GM19239 (cell line): ENCODE results near the gene CSNK2B.
A peak's percentile ranks its signal among the peaks of the same experiment; 100 is the strongest.

Experiments used
- DNase-seq: peaks from one replicate; pipeline ENCODE4 v3.0.0; 2011; ENCODE audit warnings: low spot score; ENCODE audit not compliant: insufficient read length
- FAIRE-seq: peaks from 2 replicates; lab custom pipeline; 2011; peaks lifted over from hg19 to GRCh38; lab: Jason Lieb, UNC

CSNK2B gene

DNA sequence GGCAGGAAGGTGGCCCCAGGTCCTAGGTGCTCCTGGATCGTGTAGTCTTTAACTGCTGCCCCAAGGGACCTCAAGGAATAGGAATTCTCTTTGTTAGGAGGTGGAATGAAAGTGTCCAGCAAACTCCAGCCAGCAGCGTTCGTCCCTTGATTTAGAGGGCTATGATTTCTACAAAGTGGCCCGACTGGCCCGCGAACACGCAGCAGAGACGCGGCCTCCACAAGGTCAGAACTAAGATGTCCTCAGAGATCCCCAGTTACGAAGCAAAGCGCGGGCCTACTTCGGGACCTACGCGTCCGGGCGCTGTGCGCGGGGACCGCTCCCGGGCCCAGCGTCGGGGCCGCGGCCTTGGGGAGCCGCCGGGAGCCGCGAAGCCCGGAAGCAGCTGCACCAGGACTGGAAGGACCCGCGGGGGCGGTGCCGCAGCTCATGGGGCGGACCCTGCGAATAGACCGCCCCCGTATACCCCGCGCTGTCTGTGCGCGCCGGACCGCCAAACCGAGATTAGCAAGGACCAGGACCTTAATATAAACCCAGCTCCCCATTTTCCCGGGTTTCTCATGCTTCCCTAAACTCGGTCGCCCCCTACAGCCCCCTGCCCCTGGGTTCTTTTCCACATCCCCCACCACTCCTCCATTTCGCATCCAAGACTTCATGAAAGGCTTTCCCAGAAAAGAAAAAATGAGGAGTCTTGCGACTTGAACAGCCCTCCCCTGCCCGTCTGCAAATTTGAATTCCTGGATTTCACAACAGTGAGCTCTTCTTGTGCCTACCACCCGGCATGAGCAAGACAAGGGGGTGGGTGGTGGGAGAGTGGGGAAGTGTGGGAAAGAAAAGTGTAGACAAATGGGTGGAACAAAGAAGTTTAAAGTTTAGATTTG, 5.3 kb upstream of the CSNK2B start, which contains the start of gene C6orf47:
C6orf47 (minus strand) TSS at position 398 of the 881 bp plus-strand sequence. CDS start 831 bp downstream, outside the sequence.
- DNase-seq, result peak; percentile 55
- peak; percentile 63 for FAIRE-seq

DNA sequence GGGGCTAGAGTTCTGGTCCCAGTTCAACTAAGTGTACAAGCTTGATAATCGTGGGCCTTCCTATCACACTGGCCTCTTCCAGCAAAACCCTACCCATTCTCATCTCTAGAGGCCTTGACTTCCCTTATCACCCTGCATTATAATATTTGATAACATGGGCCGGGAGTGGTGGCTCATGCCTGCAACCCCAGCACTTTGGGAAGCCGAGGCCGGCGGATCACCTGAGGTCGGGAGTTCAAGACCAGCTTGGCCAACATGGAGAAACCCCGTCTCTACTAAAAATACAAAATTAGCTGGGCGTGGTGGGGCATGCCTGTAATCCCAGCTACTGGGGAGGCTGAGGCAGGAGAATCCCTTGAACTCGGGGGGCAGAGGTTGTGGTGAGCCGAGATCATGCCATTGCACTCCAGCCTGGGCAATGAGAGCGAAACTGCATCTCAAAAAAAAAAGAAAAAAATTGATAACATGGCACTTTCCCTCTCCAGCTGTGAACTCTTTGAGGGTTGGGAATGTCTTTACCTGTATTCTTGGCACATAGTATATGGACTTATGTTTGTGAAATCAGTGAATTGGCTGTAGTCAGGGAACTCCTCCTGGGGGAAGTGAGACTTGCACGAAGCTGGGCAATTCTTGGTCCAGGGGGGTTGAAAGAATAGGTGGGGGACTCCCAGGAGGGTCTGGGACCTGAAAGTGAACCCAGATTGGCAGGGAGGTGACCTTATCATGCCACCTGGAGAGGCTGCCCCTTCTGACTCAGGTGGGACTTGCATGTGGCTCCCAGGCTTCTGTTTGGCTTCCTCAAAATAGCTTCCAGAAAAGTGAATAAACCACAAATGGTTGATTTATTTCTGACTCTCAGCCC, 4.4 kb upstream of the CSNK2B start:
- FAIRE-seq (no peak), DNase-seq (peak; percentile 40)

DNA sequence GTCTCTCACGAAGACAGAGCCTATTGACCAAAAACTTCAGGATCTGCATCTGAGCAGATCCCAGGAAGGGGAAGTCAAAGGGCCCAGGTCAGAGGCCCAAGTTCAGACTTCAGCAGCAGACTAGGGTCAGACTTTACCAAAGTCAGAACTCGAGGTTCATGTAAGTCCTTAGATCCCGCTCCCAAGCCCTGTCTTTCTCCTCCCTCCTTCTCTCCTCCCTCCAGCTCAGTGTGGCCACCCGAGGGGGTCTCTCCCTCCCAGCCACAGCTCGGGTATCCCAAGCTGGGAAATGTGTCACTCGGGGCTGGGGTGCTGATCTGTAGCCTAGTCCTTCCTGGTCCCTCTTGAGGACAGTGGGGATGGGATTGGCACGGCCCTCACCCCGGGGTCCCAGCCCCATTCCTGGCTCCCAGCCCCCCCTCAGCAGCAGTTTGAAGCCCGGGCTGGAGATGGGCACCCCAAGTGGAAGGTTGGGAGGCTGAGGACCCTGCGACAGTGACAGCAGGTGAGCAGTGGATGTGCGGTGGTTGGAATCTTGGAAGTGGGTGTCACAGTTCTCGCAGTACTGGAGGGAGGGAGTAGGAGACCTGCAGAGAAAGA, 3.7 kb upstream of the CSNK2B start:
- no peak for FAIRE-seq
- DNase-seq, result no peak

DNA sequence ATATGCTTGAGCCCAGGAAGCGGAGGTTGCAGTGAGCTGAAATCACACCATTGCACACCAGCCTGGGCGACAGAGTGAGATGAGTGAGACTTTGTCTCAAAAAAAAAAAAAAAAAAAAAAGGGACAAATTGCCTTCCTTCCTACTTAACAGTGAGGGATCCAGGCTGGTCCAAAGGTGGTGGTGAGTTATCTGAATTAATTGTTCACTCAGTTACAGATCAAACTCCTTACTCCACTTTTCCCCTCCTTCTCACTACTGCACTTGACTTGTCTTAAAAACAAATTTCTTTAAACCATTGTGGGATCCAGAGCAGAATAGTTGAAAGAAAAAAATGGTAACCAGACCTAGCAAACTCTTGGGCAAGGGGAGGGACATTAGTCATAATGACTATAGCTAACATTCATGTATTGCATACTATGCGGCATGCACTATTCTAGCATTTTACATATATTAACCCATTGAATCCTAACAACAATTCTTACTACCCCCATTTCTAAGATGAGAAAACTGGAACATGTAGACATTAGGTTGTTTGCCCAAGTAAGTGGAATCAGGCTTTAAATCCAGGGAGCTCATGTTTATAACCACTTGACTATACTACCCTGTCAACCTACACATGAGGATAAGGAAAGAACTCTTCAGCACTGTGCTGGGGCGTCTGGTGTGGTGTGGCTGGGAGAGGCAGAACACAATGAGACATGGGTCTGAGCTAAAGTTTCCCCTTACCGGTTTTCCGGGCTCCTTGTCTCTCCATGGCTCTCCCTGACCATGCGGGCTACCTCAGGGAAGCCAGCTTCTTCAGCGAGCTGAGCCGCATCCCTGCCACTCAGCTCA, 2.5 kb upstream of the CSNK2B start:
- no peak for DNase-seq
- no peak for FAIRE-seq

DNA sequence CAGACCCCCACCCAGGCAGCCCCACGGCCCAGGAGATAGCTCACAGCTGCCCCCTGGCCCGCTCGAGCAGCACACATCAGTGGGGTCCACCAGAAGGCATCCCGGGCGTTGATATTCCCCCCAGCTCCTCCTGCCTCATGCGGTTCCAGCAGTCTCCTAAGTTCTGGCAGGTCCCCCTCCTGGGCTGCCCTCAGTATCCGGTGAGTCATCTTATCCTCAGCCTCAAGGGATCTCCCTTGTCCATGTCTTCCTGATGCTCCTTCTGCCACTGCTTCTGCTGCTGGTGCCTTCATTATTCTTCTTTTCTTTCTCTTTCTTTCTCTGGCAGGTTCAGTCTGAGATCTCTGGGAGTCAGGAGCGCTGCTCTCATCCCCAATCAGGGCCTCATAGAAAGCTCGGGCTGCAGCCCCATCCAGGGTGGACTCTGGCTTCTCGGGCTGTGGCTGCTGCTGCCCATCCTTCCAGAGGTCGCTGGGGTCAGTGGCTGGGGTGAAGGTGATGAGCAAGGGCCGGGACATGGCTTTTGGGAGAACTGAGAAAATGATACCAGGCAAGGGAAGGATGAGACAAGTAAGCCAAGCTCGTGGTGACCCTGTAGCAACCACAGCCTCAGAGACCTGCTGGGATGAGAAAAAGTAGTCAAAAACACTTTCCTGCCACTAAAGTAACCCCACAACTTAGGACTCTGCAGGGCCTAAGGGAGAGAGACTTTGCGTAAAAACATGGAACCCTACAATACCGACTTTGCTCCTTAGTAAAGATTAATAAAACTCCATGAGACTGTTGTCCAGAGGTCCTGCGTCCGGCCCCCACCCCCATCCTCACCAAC, 1.7 kb upstream of the CSNK2B start:
- DNase-seq (no peak), FAIRE-seq (no peak)

DNA sequence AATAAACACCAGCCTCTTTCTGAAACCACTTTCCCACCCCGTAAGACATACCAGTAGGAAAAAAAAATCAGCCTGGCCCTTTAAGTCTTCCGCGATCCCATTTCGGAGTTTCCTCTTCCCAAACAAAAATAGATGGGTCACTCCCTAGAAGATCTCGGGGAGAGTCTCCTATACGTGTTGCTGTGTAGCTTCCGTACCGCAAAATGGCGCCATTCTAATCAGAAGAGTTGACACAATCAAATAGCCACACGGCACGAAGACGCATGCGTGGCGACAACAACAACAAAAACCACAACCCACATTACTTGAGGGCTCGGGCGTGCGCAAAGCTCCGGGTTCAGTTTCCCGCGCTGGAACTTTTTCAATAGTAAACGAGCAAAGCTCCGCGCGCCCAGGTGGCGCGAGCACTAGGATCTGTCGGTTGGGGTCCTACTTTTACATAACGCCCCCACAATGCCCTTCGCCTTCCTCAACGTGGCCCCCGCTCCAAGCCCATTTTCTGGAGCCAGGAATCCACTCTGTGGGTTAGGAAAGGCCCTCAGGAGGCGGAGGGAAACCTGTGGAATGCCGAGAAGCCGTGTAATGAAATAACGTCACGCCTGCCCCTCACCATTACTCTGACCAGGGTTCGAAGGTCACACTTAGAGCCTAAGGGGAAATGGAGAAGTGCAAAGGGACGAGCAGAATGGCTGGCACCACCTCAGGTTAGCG, 935 bp upstream of the CSNK2B start, which contains the start of gene GPANK1:
GPANK1 (minus strand) TSS at position 208 of the 711 bp plus-strand sequence. CDS start 519 bp downstream, outside the sequence.
- DNase-seq, result peak; percentile 57
- peak; percentile 91 for FAIRE-seq

DNA sequence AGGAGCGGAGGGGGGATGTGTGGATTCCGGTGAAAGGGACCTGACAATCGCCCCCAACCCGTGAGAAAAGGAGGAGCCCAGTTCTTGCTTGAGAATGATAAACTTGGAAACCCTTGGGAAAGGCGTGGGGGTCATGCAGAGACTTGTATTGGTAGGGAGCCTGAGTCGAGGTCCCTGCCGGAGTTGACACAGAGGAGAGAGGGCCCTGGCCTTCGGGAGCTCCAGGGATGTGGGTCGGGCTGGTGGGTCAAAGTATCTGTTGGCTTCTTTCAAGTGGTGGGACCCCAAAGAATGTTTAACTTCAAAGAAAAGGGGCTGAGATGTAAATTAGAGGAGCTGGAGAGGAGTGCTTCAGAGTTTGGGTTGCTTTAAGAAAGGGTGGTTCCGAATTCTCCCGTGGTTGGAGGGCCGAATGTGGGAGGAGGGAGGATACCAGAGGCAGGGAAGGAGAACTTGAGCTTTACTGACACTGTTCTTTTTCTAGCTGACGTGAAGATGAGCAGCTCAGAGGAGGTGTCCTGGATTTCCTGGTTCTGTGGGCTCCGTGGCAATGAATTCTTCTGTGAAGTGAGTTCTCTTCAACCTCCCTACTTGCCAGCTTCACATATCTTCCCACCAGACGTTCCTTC, 571 bp downstream of the CSNK2B start:
- FAIRE-seq, result no peak

DNA sequence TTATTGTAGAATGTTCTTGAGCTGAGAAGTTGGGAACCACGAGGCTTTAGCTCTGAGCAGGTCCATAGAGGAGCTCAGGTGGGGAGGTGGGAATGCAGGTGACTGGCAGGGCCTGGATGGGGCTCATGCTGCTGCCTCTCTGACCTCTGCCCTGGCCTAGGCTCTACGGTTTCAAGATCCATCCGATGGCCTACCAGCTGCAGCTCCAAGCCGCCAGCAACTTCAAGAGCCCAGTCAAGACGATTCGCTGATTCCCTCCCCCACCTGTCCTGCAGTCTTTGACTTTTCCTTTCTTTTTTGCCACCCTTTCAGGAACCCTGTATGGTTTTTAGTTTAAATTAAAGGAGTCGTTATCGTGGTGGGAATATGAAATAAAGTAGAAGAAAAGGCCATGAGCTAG, 3.8 kb downstream of the CSNK2B start, which contains the start of gene LY6G5B:
LY6G5B (plus strand) TSS at position 301 of the 400 bp plus-strand sequence. CDS start 975 bp downstream, outside the sequence.
- FAIRE-seq, result no peak
- no peak for DNase-seq

More for the DNA sequence above, 571 bp downstream of the CSNK2B start:
- no peak for DNase-seq

DNA sequence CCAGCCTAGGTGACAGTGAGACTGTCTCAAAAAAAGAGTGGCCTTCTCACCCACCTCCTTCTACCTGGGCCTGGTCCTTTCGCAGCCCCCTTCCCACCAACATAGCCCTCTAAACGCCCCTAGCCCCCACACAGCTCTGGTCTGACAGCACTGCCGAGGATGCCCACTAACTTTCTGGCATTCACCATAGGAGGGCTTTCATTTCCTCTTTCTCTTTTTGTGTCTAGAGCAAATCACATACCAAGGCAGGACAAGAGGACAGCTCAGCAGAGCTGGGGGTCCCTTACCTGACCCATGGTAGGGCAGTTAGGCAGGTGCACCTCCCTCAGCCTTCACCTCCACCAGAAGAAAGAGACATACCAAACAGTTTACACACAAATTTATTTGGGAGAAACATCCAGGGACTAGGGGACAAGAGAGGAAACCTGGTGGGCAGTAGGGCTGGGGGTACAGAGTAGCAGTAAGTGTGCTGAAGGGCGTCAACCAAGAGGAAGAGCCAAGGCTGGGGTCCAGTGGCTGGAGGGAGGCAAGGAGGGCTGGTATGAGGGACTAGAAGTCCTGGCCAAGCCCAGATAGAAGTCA, 10.5 kb downstream of the CSNK2B start:
- FAIRE-seq (no peak), DNase-seq (no peak)

DNA sequence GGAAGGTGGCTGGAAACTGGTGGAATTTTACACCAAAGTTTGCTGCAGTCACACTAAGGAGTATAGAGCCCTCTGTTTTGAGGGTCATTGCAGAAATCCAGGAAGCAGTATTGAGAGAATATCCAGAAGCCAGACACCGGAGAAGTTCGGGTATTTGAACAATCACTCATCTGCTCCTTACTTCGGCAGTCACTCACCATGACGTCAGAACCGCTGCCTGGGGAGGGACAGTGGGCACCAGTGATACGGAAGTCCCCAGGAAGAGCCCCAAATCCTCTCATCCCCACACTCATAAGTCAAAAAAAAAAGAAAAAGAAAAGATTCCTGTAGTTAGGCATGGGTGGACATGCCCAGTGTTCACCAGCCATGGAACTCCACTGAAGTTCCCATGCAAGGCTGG, 11.0 kb downstream of the CSNK2B start:
- FAIRE-seq (no peak), DNase-seq (no peak)

DNA sequence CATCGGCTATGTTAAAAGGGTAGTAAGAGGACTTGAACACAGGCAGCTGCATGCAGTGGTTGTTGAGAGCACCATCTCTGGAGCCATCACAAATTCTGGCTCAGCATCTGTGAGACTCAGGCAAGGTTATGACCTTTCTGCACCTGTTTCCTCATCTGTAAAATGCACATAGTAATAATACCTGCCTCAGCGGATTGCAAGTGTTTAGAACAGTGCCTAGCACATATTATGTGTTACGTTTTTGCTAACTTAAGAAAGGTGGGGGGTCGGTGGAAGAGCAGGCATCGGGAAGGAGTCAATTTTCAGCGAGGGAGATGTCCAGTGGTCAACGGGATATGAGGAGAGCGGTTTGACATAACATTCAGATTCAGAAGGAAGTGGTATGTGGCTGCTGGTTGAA, 12.1 kb downstream of the CSNK2B start:
- DNase-seq (no peak), FAIRE-seq (no peak)

DNA sequence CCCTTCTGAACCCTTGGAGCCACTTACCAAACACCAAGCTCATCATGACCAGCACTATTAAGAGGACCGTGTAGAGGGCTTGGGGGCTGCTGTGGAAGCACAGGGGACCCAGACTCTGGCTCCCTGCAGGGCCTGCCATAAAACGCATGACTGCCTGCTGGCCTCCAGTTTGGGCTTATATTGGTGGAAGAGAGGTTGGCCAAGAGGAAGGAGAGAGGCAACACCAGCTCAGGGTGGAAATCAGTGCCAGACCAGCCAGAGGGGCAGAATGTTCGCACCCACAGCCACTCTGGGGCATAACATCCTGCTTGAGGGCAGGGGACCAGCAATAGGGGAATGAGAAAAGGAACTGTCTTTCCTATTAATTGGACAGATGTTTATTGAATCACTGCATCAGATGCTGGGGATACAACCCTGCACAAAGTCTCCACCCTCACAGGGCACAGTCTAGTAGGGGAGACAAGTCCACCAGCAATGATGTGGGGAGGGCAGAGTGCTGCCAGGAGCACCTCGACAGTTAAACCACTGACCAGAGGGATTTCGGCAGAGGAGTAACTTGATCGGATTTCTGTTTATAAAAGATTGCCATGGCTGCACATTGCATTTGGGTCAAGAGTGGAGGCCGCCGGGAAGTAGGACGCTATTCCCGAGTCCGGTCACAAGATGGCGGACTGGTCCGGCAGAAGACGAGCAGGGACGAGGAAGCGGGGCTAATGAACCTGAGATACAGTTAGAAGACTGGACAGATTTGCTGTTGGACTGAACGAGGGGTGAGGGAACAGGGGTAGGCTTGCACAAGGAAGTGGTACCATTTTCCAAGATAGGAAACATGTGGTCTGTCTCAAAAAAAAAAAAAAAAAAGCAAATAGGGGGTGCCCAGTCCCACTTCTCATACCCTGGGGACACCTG, 14.6 kb downstream of the CSNK2B start, which contains the start of gene LY6G5C:
LY6G5C (minus strand) TSS at position 842 of the 909 bp plus-strand sequence; CDS start at position 148, 694 bp downstream.
- FAIRE-seq (peak; percentile 90), DNase-seq (peak; percentile 53)

DNA sequence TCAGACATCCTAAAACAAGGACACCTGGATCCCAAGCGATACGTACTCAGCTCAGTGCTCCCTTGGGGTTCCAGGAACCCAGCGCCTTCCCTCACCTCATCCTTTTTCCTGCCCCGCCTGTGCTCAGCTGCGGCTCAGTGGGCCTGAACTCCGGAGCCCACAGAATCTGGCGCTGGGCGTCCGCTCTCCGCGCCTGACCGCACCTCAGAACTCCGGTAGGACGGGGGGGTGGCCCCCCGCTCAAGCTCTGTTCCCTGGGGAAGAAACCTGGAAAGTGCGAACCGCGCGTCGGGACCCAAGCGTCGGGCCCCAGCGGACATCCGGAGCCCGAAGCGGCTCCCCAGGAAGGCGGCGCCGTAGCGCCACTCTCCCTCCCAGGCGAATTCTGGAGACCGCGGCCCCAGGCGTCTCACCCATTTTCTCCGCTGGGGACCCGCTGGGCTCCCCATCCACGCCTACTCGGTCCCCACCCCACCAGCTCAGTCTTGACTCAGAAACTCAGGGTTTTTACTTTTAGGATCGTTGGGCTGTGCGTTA, 15.3 kb downstream of the CSNK2B start:
- DNase-seq (peak; percentile 65), FAIRE-seq (peak; percentile 67)

DNA sequence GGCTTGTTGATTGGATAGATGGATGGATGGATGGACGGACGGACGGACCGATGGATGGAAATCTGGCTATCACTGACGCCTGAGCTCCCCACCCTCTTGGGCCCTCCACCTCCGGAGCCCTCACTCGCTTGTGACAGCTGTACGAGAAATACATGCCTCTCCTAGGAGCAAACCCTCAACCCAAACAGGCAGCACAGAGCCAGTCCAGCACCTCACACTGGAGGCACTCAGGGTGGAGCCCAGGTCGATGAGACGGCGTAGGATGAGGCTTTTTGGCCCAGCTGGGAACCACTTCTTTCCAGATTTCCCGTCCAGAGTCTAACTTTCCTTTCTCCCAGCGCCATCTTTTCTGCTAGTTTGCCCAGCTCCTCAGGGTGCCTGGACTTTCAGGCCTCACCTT, 17.7 kb downstream of the CSNK2B start:
- no peak for FAIRE-seq
- DNase-seq, result no peak

DNA sequence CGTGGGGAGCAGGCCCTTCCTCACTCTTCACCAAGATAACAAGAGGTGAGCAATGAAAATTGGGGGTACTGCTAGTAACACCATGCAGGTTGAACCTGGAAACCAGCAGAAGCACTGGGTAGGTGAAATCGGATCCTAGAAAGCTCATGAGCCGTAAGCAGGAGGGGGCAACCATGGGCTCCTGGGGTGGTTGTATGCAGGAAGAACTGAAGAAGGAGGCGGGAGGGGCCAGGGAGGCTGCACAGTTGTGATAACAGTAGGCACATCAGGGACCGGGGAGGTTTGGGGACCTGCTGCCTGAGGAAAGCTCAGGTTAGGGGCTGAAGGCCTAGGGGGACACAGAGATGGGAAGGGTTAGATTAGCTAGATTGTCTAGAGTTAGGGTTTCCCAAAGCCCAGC, 20.6 kb downstream of the CSNK2B start:
- FAIRE-seq (no peak), DNase-seq (no peak)

DNA sequence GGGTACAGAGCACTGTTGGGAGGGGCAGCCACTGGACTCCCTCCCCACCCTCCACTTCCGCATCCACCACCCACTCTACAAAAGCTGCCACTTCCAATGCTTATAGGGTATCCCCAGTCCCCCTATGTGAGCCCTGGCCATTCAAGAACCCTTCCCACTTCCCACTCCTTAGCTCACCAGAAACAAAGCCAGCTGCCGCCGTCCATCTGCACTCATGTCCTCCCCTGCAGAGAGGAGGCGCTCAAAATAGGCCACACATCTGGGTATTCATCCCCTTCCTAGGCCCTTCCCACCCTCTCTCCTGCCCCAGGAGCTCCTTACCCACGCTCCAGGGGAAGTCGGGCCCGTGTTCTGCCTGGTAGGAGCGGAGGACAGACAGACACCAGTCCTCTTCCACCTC, 21.4 kb downstream of the CSNK2B start:
- no peak for DNase-seq
- no peak for FAIRE-seq
